Stimulated activated CD8-positive, alpha-beta memory T cell treated with anti-CD3 and anti-CD28 coated beads, Interleukin-4, amount 100 ng/mL, for 4 hours (primary cell): ENCODE data around the gene PCDHA9.
"Not testable (repeated sequence)": the region's sequence is repeated elsewhere in the genome, so short reads cannot be mapped to it uniquely, and the experiment has no call there.

ENCODE experiments used
- DNase-seq, 2 donors: peaks; one replicate each; pipeline ENCODE4 v3.0.0-alpha.2; 2020; ENCODE audit warnings: low read depth in 2 of 2, low spot score in 1 of 2

Gene PCDHA9, protein sequence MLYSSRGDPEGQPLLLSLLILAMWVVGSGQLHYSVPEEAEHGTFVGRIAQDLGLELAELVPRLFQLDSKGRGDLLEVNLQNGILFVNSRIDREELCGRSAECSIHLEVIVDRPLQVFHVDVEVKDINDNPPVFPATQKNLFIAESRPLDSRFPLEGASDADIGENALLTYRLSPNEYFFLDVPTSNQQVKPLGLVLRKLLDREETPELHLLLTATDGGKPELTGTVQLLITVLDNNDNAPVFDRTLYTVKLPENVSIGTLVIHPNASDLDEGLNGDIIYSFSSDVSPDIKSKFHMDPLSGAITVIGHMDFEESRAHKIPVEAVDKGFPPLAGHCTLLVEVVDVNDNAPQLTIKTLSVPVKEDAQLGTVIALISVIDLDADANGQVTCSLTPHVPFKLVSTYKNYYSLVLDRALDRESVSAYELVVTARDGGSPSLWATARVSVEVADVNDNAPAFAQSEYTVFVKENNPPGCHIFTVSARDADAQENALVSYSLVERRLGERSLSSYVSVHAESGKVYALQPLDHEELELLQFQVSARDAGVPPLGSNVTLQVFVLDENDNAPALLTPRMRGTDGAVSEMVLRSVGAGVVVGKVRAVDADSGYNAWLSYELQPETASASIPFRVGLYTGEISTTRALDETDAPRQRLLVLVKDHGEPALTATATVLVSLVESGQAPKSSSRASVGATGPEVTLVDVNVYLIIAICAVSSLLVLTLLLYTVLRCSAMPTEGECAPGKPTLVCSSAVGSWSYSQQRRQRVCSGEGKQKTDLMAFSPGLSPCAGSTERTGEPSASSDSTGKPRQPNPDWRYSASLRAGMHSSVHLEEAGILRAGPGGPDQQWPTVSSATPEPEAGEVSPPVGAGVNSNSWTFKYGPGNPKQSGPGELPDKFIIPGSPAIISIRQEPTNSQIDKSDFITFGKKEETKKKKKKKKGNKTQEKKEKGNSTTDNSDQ

DNA sequence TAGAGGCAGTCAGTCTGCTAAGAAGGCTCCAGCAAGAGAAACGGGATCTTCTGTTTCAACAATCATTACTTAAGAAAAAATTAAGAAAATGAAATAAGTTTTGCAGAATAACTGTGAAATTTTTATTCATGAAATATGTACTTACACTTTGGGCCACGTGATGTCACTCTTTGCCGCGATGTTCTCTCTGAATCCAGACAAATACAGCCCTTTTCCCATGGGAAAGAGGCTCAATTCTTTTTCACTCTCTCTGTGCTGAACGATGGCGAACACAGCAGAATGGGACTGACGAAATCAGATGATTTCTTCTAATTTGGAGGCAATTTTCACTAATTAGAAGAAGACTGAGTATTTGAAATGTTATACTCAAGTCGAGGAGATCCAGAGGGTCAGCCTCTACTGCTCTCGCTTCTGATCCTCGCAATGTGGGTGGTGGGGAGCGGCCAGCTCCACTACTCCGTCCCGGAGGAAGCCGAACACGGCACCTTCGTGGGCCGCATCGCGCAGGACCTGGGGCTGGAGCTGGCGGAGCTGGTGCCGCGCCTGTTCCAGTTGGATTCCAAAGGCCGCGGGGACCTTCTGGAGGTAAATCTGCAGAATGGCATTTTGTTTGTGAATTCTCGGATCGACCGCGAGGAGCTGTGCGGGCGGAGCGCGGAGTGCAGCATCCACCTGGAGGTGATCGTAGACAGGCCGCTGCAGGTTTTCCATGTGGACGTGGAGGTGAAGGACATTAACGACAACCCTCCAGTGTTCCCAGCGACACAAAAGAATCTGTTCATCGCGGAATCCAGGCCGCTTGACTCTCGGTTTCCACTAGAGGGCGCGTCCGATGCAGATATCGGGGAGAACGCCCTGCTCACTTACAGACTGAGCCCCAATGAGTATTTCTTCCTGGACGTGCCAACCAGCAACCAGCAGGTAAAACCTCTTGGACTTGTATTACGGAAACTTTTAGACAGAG is at the start of gene PCDHA9:
PCDHA9 (plus strand) TSS at position 244 of the 964 bp plus-strand sequence; CDS start at position 358, 114 bp downstream.
- not testable (repeated sequence) for DNase-seq

DNA sequence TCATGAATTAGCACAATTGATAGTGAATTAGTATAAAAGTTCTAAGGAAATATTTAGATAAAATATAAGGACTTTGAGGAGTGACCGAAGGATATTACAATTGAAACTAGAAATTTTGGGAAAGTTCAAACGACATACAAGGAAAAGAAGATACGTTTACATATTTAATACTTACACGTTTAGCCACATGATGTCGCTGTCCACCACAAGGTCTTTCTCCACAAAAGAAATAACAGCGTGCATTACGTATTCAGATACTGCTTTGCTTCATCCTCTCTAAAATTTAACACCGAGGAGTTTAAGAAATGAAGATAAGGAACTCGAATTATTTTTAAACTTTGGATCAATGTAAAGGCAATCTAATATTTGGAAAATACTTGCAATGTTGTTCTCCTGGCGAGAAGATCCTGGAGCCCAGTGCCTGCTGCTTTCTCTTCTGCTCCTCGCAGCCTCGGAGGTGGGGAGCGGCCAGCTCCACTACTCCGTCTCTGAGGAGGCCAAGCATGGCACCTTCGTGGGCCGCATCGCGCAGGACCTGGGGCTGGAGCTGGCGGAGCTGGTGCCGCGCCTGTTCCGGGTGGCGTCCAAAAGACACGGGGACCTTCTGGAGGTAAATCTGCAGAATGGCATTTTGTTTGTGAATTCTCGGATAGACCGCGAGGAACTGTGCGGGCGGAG is 47.2 kb upstream of the PCDHA9 start, which contains the start of gene PCDHA3:
PCDHA3 (plus strand) TSS at position 242 of the 678 bp plus-strand sequence.
- DNase-seq, result no peak

DNA sequence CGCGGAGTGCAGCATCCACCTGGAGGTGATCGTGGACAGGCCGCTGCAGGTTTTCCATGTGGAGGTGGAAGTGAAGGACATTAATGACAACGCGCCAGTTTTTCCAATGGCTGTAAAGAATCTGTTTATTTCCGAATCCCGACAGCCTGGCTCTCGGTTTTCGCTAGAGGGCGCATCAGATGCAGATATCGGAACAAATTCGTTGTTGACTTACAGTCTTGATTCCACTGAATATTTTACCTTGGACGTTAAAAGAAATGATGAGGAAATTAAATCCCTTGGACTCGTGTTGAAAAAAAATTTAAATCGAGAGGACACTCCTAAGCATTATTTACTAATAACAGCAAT is 46.7 kb upstream of the PCDHA9 start:
- no peak for DNase-seq

DNA sequence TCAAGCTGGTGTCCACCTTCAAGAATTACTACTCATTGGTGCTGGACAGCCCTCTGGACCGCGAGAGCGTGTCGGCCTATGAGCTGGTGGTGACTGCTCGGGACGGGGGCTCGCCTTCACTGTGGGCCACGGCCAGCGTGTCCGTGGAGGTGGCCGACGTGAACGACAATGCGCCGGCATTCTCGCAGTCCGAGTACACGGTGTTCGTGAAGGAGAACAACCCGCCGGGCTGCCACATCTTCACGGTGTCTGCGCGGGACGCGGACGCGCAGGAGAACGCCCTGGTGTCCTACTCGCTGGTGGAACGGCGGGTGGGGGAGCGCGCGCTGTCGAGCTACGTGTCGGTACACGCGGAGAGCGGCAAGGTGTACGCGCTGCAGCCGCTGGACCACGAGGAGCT is 45.8 kb upstream of the PCDHA9 start:
- not testable (repeated sequence) for DNase-seq

DNA sequence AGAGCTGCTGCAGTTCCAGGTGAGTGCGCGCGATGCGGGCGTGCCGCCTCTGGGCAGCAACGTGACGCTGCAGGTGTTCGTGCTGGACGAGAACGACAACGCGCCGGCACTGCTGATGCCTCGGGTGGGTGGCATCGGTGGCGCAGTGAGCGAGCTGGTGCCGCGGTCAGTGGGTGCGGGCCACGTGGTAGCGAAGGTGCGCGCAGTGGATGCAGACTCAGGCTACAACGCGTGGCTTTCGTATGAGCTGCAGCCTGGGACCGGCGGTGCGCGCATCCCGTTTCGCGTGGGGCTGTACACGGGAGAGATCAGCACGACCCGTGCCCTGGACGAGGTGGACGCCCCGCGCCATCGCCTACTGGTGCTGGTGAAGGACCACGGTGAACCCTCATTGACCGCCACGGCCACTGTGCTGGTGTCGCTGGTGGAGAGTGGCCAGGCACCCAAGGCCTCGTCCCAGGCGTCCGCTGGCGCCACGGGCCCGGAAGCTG is 45.4 kb upstream of the PCDHA9 start:
- DNase-seq, result no peak

DNA sequence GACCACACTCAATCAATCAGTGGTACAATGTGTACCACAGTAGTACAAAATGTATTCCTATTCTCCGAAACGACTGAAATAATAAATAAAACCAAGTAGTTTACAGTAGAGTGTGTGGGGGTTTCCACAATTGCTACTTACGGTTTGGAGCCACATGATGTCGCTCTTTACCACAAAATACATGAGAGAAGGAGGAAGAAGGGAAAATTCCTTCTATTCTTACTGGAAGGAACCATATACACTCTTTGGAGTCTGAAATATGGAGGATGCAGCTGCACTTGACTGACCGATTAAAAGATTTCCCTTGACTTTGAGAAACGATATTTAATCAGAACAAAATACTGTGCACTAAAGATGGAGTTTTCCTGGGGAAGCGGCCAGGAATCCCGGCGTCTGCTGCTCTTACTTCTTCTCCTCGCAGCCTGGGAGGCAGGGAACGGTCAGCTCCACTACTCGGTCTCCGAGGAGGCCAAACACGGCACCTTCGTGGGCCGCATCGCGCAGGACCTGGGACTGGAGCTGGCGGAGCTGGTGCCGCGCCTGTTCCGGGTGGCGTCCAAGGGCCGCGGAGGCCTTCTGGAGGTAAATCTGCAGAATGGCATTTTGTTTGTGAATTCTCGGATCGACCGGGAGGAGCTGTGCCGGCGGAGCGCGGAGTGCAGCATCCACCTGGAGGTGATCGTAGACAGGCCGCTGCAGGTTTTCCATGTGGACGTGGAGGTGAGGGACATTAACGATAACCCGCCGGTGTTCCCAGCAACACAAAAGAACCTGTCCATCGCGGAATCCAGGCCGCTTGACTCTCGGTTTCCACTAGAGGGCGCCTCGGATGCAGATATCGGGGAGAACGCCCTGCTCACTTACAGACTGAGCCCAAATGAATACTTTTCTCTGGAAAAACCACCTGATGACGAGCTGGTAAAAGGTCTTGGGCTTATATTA is 41.1 kb upstream of the PCDHA9 start, which contains the start of gene PCDHA4:
PCDHA4 (plus strand) TSS at position 235 of the 942 bp plus-strand sequence.
- DNase-seq, result no peak

DNA sequence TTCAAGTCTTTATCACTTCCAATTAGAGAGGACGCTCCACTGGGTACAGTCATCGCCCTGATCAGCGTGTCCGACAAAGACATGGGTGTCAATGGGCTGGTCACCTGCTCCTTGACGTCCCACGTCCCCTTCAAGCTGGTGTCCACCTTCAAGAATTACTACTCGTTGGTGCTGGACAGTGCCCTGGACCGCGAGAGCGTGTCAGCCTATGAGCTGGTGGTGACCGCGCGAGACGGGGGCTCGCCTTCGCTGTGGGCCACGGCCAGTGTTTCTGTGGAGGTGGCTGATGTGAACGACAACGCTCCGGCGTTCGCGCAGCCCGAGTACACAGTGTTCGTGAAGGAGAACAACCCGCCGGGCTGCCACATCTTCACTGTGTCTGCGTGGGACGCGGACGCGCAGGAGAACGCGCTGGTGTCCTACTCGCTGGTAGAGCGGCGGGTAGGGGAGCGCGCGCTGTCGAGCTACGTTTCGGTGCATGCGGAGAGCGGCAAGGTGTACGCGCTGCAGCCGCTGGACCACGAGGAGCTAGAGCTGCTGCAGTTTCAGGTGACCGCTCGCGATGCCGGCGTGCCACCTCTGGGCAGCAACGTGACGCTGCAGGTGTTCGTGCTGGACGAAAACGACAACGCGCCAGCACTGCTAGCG is 39.8 kb upstream of the PCDHA9 start:
- DNase-seq, result not testable (repeated sequence)

DNA sequence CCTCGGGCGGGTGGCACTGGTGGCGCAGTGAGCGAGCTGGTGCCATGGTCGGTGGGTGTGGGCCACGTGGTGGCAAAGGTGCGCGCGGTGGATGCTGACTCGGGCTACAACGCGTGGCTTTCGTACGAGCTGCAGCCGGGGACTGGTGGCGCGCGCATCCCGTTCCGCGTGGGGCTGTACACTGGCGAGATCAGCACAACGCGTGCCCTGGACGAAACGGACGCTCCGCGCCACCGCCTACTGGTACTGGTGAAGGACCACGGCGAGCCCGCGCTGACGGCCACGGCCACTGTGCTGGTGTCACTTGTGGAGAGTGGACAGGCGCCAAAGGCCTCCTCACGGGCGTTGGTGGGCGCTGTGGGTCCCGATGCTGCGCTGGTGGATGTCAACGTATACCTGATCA is 39.3 kb upstream of the PCDHA9 start:
- DNase-seq, result no peak

DNA sequence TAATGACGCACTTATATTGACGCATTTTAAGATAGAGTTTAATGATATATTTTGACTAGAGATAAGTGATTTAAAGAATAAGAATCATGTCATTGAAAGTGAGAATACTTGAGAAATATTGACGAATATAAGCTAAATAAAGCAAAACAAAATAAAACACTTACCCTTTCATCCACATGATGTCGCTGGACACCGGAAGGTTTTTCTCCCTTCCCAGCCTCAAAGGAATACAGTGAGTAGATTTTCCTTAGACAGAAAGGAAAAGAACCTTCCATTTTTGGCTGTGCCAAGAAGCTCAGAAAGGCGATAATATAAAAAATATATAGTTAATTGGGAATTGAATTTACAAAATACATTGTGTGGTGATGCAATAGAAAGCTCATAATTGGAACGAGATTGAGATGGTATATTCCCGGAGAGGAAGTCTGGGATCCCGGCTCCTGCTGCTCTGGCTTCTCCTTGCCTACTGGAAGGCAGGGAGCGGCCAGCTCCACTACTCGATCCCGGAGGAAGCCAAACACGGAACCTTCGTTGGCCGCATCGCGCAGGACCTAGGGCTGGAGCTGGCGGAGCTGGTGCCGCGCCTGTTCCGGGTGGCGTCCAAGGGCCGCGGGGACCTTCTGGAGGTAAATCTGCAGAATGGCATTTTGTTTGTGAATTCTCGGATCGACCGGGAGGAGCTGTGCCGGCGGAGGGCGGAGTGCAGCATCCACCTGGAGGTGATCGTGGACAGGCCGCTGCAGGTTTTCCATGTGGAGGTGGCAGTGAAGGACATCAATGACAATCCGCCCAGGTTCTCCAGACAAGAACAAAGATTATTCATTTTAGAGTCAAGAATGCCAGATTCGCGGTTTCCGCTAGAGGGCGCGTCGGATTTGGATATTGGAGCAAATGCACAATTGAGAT is 26.6 kb upstream of the PCDHA9 start, which contains the start of gene PCDHA5:
PCDHA5 (plus strand) TSS at position 239 of the 906 bp plus-strand sequence.
- no peak for DNase-seq

DNA sequence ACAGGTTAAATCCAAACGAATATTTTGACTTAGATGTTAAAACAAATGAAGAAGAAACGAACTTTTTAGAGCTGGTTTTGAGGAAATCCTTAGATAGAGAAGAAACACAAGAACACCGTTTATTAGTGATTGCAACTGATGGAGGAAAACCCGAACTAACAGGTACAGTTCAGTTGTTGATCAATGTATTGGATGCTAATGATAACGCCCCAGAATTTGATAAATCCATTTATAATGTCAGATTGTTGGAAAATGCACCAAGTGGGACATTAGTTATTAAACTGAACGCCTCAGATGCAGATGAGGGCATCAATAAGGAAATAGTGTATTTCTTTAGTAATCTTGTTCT is 25.9 kb upstream of the PCDHA9 start:
- DNase-seq, result no peak

DNA sequence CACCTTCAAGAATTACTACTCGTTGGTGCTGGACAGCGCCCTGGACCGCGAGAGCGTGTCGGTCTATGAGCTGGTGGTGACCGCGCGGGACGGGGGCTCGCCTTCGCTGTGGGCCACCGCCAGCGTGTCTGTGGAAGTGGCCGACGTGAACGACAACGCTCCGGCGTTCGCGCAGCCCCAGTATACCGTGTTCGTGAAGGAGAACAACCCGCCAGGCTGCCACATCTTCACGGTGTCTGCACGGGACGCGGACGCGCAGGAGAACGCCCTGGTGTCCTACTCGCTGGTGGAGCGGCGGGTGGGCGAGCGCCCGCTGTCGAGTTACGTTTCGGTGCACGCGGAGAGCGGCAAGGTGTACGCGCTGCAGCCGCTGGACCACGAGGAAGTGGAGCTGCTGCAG is 25.2 kb upstream of the PCDHA9 start:
- DNase-seq, result not testable (repeated sequence)

DNA sequence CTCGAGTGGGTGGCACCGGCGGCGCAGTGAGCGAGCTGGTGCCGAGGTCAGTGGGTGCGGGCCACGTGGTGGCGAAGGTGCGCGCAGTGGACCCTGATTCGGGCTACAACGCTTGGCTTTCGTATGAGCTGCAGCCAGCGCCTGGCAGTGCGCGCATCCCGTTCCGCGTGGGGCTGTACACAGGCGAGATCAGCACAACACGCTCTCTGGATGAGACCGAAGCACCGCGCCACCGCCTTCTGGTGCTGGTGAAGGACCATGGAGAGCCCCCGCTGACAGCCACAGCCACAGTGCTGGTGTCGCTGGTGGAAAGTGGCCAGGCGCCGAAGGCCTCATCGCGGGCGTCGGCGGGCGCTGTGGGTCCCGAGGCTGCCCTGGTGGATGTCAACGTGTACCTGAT is 24.7 kb upstream of the PCDHA9 start:
- no peak for DNase-seq

DNA sequence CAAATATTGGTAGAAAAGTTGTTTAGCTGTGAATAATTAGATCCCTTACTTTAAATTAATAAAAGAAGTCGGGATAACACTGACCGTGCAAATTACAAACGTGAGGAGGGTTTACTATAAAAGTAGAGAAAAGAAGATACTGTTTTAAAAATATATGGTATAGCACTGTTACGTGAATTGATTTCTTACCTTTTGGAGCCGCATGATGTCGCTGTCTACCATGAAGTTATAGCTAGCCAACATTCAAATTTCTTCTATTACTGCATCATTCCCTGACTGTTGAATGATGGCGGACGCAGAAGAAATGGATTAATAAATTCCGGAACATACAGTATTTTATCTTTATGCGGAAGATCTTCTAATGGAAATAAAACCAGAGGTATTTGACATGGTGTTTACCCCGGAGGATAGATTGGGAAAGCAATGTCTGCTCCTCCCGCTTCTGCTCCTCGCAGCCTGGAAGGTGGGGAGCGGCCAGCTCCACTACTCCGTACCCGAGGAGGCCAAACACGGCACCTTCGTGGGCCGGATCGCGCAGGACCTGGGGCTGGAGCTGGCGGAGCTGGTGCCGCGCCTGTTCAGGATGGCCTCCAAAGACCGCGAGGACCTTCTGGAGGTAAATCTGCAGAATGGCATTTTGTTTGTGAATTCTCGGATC is 20.3 kb upstream of the PCDHA9 start, which contains the start of gene PCDHA6:
PCDHA6 (plus strand) TSS at position 257 of the 658 bp plus-strand sequence; CDS start at position 389, 132 bp downstream.
- no peak for DNase-seq

DNA sequence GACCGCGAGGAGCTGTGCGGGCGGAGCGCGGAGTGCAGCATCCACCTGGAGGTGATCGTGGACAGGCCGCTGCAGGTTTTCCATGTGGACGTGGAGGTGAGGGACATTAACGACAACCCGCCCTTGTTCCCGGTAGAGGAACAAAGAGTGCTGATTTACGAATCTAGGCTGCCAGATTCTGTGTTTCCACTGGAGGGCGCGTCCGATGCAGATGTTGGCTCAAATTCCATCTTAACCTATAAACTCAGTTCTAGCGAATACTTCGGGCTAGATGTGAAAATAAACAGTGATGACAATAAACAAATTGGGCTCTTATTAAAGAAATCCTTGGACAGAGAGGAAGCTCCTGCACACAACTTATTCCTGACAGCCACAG is 19.8 kb upstream of the PCDHA9 start:
- DNase-seq, result no peak

DNA sequence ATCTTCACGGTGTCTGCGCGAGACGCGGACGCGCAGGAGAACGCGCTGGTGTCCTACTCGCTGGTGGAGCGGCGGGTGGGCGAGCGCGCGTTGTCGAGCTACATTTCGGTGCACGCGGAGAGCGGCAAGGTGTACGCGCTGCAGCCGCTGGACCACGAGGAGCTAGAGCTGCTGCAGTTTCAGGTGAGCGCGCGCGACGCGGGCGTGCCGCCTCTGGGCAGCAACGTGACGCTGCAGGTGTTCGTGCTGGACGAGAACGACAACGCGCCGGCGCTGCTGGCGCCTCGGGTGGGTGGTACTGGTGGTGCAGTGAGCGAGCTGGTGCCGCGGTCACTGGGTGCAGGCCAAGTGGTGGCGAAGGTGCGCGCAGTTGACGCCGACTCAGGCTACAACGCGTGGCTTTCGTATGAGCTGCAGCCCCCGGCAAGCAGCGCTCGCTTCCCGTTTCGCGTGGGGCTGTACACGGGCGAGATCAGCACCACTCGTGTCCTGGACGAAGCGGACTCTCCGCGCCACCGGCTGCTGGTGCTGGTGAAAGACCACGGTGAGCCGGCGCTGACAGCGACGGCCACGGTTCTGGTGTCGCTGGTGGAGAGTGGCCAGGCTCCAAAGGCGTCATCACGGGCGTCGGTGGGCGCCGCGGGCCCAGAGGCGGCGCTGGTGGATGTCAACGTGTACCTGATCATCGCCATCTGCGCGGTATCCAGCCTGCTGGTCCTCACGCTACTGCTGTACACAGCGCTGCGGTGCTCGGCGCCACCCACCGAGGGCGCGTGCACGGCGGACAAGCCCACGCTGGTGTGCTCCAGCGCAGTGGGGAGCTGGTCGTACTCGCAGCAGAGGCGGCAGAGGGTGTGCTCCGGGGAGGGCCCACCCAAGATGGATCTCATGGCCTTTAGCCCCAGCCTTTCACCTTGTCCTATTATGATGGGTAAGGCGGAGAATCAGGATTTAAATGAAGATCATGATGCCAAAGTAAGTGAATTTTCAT is 18.4 kb upstream of the PCDHA9 start:
- DNase-seq, result not testable (repeated sequence)
